GM12872 (cell line): Measurements from ENCODE around the gene PLA2G2F.

Source experiments
- TF ChIP-seq, protein P1 (sequence below): IDR thresholded peaks from 3 replicates; pipeline ENCODE4 v1.5.1; 2011; ENCODE audit warnings: low read depth, mild to moderate bottlenecking, low read length, moderate library complexity; ENCODE audit not compliant: insufficient read depth

PLA2G2F gene

DNA sequence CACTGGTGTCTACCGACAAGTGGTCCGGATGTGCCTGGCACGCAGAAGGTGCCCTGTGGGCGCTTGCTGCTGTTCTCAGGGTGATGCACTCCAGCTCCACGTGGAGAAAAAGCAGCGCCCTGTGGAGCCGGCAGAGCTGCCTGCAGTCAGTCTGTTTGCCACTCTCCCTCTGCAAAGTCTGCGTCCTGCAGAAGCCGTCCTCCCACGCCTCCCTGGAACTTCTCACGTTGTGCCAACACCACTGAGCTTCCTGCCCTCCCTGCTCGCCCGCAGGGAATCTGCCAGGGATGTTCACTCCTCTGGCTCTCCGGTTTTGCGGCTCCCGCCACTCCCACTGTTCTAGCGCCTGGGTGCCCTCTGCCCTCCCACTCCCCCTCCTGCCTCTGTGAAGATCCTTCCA lies 26.9 kb downstream of the PLA2G2F start:
- TF ChIP-seq, protein P1, sequence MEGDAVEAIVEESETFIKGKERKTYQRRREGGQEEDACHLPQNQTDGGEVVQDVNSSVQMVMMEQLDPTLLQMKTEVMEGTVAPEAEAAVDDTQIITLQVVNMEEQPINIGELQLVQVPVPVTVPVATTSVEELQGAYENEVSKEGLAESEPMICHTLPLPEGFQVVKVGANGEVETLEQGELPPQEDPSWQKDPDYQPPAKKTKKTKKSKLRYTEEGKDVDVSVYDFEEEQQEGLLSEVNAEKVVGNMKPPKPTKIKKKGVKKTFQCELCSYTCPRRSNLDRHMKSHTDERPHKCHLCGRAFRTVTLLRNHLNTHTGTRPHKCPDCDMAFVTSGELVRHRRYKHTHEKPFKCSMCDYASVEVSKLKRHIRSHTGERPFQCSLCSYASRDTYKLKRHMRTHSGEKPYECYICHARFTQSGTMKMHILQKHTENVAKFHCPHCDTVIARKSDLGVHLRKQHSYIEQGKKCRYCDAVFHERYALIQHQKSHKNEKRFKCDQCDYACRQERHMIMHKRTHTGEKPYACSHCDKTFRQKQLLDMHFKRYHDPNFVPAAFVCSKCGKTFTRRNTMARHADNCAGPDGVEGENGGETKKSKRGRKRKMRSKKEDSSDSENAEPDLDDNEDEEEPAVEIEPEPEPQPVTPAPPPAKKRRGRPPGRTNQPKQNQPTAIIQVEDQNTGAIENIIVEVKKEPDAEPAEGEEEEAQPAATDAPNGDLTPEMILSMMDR, result no peak

DNA sequence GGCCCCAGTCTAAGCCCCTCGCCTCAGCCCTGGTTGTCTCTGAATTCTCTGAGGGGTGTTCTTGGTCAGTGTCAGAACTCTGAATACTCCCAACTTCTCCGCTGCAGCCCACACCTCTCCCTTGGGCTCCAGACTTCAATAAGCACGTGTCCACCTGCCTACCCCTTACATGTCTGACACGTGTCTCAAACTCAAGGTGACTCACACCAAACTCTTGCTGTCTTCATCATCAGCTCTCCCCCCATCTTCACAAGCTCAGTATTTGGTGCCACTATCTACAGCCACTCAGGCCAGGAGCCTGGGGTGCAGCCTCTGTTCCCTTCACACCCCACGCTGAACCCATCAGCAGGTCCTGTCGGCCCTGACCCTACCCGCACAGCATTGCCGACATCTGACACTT lies 28.0 kb downstream of the PLA2G2F start:
- TF ChIP-seq, protein P1, result no peak

DNA sequence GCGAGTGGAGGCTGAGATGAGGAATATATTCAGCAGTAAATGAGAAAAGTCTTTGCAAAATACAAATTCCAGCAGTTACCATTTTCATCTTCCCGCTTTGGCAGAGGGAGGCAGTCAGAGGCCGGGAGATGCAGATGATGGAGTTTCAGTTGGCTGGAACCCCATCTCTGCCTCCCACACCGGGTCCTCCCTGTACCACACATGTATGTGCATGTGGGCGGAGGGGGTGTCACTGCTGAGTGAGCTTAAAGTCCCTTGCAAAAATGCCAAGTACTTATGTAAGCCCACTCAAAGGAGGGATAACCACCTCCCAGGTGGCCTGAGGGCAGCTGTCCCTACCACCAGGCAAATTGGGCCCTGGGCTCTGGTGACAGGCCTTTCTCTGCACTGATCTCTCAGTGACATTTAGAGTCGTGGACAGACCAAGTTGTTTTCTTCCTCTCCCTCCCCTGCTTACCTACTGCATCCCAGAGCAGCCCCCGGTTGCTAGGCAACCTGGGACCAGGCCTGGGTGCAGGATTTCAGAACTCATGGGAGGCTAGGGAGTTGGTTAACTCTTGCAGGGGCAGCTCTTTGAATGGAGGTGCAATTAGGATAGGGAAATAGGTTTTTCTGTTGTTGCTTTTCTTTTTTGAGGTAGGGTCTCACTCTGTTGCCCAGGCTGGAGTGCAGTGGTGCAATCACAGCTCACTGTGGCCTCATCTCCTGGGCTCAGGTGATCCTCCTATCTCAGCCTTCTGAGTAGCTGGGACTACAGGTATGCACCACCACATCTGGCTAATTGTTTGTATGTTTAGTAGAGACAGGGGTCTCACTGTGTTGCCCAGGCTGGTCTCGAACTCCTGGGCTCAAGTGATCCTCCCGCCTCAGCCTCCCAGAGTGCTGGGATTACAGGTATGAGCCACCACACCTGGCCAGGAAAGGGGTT lies 29.7 kb downstream of the PLA2G2F start:
- TF ChIP-seq, protein P1, result no peak

DNA sequence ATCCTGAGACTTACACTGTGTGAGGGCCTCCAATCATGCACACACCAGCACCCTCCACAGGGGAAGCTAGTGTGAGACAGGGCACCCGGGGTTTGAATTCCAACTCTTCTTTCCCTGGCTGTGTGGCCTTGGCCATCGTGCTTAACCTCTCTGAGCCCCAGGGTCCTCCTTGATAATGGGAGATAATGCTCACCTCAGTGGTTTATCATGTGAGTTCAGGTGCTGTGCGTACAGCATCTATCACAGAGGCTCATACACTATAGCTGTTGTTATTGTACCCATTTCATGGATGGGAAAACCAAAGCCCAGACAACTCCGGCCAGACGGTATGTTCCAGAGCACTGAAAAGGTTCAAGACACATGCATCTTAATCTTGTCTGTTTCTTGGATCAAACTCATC lies 30.8 kb downstream of the PLA2G2F start:
- TF ChIP-seq, protein P1, result no peak

DNA sequence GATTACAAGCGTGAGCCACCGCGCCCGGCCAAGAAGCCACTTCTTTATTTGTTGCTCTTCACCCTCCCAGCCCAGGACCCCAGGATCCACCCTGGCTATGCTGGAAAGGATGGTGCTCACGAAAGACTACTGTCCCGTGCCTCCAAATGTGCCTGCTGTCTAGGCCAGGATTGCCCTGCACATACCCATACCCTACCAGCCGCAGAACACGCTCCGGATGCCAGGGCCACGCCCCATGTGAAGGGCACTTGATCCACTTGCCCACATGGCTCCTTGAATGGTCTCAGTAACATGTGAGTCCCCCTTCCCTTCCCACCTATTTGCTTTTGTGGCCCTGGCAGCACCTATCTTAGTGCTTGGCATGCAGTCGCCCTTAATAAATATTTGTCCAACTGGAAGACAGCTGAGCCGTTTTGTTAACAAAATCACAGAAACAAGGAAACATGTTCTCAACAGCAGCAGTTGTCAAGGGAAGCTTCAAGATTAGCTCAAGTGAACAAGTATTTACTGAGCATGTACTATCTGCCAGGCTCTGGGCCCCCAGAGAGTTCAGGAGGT lies 33.0 kb downstream of the PLA2G2F start:
- TF ChIP-seq, protein P1, result no peak

DNA sequence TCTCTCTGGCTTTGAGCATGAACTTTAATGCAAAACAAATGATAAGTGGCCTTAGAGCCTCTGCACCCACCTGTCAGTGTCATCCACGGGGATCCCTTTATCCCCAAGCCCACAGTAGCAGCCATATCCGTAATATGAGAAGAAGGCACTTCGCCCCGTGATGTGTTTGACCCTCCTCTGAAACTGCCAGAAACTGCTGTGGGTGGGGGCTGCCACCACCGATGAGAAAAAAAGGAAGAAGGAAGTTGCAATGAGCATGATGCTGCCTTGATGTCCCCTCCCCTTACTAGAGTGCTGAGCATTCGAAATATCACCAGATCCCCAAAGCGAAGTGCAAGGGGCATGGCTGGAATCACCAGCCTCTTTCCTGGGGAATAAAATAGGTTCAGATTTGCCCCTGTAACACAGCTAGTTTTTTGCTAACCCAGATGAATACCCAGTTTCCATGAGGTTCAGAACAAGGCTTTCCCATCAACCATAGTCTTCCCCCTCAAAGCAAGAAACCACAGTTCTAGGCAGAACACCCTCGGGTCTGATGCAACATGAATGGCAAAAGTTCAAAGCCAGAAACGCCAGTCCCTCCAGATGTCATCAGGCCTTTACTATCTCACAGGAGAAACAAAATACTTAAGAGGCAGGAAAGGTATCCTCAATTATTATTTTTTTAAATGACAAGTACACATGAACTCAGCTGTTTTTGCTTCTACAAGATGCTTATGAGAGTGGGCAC lies 36.0 kb downstream of the PLA2G2F start:
- TF ChIP-seq, protein P1, result no peak
